Tibial nerve (tissue), 3 donors: ENCODE data around the gene ELL.

Experiments
- CTCF ChIP-seq, 5 experiments: fragments of 200-600 bp in 3 of 5; fragments of 450-650 bp in 2 of 5; sonication (generic) in 3 of 5; IDR thresholded peaks; one replicate each; pipeline ENCODE4 v1.5.1; 2016 to 2019; ENCODE audit warnings: antibody characterized with exemption in 5 of 5, mild to moderate bottlenecking in 3 of 5, moderate library complexity in 2 of 5
- POLR2A ChIP-seq, 2 donors: fragments of 450-650 bp; IDR thresholded peaks; one replicate each; pipeline ENCODE4 v1.6.1; 2017; ENCODE audit warnings: antibody characterized with exemption in 2 of 2, mild to moderate bottlenecking in 2 of 2, moderate library complexity in 2 of 2

DNA sequence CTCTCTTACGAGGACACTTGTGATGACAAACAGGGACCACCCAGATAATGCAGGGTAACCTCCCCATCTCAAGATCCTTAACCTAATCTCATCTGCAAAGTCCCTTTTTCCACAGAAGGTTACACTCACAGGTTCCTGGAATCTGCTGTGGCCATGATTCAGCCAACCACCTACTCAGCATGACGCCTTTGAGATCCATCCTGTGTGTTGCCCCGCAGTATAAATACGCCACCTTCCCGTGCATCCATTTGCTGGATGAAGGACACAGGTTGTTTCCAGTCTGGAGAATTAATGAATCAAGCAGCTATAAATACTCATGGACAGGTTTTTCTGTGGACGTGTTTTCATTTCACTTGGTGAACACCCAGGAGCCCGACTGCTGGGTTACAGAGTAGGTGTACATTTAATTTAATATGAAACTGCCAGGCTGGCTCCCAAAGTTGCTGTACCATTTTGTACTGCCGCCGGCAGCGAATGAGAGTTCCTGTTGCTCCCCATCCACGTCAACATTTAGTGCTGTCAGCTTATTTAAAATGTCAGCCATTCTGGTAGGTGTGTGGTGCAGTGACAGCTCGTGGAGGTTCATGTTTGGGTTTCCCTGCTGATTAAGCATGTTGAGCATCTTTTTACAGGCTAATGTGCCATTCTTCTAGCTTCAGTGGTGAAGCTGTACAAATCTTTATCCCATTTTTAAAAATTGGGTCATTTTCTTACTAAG, 40.2 kb downstream of the ELL start:
- no peak for TF ChIP-seq CTCF (IDR thresholded peaks at IDR 0.05)
- TF ChIP-seq POLR2A (IDR thresholded peaks at IDR 0.05) = no peak
